Measurements from ENCODE around the gene ZNF512.
"Not testable (repeated sequence)": the region's sequence is repeated elsewhere in the genome, so short reads cannot be mapped to it uniquely, and the experiment has no call there.

Gene ZNF512

DNA sequence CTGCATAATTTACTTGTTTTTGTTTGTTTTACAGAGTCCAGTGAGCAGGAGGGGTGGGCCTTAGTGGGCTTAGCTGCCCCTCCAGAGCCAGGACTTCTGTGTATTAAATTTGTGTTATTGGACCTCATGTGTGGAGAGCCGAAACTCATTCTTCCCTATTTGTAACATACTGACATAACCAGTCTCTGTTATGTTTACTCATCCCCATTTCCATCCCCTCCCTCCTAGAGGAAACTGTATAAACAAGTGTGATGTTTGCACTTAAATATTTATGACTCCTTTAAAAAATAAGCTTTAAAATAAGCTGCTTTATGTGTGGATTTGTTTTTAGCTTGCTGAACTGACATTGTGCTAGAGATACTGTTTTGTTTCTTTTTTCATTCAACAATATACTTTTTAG is 13.8 kb downstream of the ZNF512 start:
- DNase-seq (ENCODE audit: low read depth): peak; percentile 67
- TF ChIP-seq, protein P1, sequence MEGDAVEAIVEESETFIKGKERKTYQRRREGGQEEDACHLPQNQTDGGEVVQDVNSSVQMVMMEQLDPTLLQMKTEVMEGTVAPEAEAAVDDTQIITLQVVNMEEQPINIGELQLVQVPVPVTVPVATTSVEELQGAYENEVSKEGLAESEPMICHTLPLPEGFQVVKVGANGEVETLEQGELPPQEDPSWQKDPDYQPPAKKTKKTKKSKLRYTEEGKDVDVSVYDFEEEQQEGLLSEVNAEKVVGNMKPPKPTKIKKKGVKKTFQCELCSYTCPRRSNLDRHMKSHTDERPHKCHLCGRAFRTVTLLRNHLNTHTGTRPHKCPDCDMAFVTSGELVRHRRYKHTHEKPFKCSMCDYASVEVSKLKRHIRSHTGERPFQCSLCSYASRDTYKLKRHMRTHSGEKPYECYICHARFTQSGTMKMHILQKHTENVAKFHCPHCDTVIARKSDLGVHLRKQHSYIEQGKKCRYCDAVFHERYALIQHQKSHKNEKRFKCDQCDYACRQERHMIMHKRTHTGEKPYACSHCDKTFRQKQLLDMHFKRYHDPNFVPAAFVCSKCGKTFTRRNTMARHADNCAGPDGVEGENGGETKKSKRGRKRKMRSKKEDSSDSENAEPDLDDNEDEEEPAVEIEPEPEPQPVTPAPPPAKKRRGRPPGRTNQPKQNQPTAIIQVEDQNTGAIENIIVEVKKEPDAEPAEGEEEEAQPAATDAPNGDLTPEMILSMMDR (IDR thresholded peaks at IDR 0.05; ENCODE audit: control insufficient read depth, extremely low read depth, insufficient read depth): no peak
- H3K4me3 ChIP-seq (ENCODE audit: low read depth, low read length): peak overlapping the region; percentile 40

DNA sequence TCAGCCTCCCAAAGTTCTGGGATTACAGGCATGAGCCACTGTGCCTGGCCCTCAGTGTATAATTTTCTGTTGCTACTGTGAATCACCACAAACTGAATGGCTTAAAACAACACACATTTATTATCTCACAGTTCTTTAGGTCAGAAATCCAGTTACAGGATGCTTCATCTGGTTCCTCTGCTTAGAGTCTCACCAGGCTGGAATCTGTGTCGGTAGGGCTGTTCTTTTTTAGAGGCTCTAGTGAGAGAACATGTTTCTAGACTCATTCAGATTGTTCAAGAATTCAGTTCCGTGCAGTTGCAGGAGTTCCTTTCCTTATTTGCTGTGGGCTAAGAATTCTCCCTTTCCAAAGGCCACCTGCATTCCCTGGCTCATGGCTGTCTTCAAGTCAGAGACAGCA is 23.8 kb downstream of the ZNF512 start:
- TF ChIP-seq, protein P1 (IDR thresholded peaks at IDR 0.05; ENCODE audit: control insufficient read depth, extremely low read depth, insufficient read depth): no peak
- DNase-seq (ENCODE audit: low read depth): no peak
- H3K4me3 ChIP-seq (ENCODE audit: low read depth, low read length): no peak overlapping the region

DNA sequence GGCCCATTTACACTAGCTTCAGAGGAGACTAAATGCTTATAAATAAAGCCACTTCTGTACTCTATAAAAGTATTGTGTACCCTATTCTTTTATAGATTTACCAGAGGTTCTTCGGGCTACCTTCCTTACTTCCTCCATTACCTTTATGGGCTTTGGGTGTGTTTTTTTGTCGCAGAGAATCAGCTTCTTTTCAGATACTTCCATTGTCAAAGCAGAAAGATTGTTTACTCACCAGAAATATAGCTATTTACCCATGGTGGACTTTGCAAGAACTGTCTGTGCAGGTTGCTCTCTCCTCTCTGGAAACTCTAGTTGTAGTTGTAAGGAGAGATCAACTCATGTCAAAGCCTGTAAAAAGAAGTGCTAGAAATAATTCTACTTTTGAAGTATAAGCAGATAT is 31.1 kb downstream of the ZNF512 start:
- no peak overlapping the region for H3K4me3 ChIP-seq (ENCODE audit: low read depth, low read length)
- DNase-seq (ENCODE audit: low read depth): peak; percentile 61
- TF ChIP-seq, protein P1 (IDR thresholded peaks at IDR 0.05; ENCODE audit: control insufficient read depth, extremely low read depth, insufficient read depth): no peak

DNA sequence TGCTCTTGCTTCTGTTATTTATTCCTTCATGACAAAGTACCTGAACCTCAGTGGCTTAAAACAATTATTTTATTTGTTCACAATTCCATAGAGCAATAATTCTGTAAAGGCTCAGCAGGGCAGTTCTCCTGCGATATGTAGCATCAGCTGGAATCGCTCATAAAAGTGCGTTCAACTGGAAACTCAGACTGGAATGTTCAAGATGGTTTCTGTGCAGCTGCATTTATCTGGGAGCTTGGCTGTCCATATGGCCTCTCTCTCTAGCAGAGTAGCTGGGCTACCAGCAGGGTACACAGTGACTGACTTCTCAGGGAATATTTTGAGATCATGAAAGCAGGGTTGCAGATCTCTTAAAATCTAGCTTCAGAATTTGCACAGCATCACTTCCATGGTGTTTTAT is 32.5 kb downstream of the ZNF512 start:
- H3K4me3 ChIP-seq (ENCODE audit: low read depth, low read length): no peak overlapping the region
- no peak for DNase-seq (ENCODE audit: low read depth)
- TF ChIP-seq, protein P1 (IDR thresholded peaks at IDR 0.05; ENCODE audit: control insufficient read depth, extremely low read depth, insufficient read depth): no peak

DNA sequence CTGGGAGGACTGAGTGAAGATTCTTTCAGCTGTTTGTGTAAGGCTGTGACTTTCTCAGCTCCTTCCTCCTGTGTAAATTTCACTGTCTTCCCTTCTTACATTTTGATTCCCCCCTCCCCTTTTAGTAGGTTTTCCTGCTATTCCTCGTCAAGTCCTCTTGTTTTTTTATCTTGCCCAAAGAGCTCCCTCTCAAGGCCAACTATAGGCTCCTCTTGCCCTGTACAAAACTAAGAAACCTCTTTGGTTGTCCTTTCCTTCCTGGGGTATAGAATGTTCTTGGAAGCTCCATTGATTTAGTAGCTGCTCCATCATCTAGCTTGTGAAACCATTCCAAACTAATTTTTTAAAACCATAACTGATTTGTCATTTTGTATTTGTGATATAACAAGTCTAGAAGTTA is 38.7 kb downstream of the ZNF512 start:
- no peak for DNase-seq (ENCODE audit: low read depth)
- TF ChIP-seq, protein P1 (IDR thresholded peaks at IDR 0.05; ENCODE audit: control insufficient read depth, extremely low read depth, insufficient read depth): no peak
- H3K4me3 ChIP-seq (ENCODE audit: low read depth, low read length): no peak overlapping the region

DNA sequence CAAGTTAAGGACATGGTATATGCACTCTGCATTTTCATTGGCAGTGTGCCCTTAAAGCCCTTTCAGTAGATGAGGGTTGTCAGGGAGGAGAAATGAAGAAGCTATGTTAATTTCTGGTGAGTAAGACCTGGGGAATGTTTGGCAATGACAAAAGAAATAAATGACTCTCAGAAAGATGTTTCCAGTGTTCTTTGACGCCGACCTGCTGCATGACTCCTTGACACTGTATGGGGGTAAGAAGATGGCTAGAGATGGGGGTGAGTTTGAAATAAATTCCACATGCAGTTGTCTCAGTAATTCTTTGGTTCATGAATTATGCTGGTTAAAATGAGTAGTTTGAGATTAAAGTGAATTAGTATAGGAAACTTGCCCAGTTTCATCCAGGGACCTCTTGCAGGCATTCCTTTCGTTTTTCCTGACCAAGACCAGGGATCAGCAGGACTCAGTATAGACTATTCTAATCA is 40.1 kb downstream of the ZNF512 start:
- TF ChIP-seq, protein P1 (IDR thresholded peaks at IDR 0.05; ENCODE audit: control insufficient read depth, extremely low read depth, insufficient read depth): no peak
- H3K4me3 ChIP-seq (ENCODE audit: low read depth, low read length): no peak overlapping the region
- no peak for DNase-seq (ENCODE audit: low read depth)

DNA sequence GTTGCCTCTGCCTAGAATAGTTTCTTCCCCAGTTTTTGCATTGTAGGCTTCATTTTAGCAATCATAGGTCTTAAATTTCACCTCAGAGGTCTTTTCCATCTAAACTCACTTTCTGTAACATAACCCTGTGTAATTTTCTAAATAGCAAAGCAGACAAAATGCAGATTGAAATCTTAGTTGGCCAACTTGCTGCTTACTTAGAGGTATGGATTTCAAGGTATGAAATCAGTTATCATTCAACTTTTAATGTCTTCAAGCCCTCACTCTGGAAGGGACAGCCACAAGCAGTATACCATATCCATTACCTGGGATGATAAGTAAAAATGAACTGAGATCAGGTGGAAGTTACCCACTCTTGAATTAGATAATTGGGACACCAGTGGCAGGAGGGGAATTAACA is 42.1 kb downstream of the ZNF512 start:
- TF ChIP-seq, protein P1 (IDR thresholded peaks at IDR 0.05; ENCODE audit: control insufficient read depth, extremely low read depth, insufficient read depth): no peak
- no peak for DNase-seq (ENCODE audit: low read depth)
- H3K4me3 ChIP-seq (ENCODE audit: low read depth, low read length): no peak overlapping the region

DNA sequence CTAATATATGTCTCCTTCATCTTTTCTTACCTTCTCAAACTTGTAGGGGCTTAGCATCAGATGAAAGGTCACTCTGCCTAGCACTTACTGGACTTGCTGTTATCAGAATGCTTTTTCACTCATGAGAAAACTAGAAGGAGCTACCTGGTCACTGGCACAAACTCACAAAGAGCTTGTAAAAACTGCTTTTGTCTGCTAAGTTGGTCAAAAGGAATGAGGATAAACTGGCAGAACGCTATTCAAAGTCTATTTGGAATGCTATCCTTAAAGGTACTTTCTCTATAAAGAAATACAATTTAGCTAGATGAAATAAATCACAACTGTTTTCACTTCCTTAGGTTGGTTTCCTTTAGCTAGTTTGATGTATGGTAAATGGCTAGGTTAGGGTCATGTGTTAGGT is 43.5 kb downstream of the ZNF512 start:
- H3K4me3 ChIP-seq (ENCODE audit: low read depth, low read length); DNase-seq (ENCODE audit: low read depth): not testable (repeated sequence)

DNA sequence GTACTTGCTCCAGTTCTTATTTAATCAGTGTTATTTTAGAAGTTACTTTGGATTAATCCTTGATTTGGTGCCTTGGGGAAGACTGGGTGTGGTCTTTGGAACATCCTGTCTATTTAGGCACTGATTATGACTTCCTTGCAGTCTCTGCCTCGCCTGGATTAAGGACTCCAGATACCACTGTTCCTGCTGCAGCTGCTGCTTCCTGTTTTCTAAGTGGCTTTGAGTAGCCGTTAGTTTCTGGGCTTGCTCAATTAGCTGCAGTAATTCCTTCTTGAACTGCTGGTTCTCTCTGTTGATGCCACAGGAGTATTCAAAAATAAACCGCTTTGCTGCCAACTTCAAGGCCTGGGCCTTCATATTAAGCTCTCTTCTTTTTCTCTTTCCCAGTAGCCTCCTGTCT is 44.1 kb downstream of the ZNF512 start:
- DNase-seq (ENCODE audit: low read depth); H3K4me3 ChIP-seq (ENCODE audit: low read depth, low read length): not testable (repeated sequence)
